ENCODE measurements around the gene ZSCAN2. TPM values are rescaled to one million over a fixed set of nuclear protein-coding genes. Genes with fewer than 3 reads are reported as not detected.

ZSCAN2 gene
- total RNA-seq, 4 donors from 2014 or later = 0.45 to 9.5 (median 2.6) TPM

DNA sequence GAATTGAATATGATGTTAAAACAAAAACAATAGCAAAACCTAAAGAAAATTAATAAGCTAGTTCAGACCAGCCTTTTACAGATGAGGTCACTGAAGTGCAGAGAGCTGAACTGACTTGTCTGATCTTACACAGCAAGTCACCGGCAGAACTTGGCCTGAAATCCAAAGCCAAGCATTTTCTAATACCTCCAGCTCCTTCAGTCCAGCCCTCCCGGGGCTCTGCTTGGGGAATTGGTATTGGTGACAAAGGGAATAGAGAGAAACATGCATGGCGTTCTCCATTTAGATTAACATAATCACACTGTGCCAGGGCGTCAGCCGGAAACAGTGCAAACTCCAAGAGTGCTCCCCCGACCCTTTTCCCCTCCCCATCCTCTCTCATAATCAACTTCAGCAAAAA, 14.1 kb upstream of the ZSCAN2 start:
- Histone ChIP-seq H3K27me3 (no peaks in the 10 kb centered on the region), H3K9me3 (no peaks in the 10 kb centered on the region), H3K4me3 (no peak overlapping the region), H3K36me3 (no peaks in the 10 kb centered on the region), H3K27ac (peak overlapping the region in 1 of 4 donors; percentile 40), H3K4me1 (peaks cover 4 to 25% (median 9%) of the 10 kb centered on the region in 3 donors)
- TF ChIP-seq, protein P1, sequence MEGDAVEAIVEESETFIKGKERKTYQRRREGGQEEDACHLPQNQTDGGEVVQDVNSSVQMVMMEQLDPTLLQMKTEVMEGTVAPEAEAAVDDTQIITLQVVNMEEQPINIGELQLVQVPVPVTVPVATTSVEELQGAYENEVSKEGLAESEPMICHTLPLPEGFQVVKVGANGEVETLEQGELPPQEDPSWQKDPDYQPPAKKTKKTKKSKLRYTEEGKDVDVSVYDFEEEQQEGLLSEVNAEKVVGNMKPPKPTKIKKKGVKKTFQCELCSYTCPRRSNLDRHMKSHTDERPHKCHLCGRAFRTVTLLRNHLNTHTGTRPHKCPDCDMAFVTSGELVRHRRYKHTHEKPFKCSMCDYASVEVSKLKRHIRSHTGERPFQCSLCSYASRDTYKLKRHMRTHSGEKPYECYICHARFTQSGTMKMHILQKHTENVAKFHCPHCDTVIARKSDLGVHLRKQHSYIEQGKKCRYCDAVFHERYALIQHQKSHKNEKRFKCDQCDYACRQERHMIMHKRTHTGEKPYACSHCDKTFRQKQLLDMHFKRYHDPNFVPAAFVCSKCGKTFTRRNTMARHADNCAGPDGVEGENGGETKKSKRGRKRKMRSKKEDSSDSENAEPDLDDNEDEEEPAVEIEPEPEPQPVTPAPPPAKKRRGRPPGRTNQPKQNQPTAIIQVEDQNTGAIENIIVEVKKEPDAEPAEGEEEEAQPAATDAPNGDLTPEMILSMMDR (IDR thresholded peaks at IDR 0.05) = no peak
- TF ChIP-seq POLR2A (IDR thresholded peaks at IDR 0.05) = no peak
- WGBS, 2 donors = 34 to 38% methylated on average over 6 of the region's 6 CpGs
- intact Hi-C loops (cut with DNase I) = no loop called here
- DNase-seq = no peak

DNA sequence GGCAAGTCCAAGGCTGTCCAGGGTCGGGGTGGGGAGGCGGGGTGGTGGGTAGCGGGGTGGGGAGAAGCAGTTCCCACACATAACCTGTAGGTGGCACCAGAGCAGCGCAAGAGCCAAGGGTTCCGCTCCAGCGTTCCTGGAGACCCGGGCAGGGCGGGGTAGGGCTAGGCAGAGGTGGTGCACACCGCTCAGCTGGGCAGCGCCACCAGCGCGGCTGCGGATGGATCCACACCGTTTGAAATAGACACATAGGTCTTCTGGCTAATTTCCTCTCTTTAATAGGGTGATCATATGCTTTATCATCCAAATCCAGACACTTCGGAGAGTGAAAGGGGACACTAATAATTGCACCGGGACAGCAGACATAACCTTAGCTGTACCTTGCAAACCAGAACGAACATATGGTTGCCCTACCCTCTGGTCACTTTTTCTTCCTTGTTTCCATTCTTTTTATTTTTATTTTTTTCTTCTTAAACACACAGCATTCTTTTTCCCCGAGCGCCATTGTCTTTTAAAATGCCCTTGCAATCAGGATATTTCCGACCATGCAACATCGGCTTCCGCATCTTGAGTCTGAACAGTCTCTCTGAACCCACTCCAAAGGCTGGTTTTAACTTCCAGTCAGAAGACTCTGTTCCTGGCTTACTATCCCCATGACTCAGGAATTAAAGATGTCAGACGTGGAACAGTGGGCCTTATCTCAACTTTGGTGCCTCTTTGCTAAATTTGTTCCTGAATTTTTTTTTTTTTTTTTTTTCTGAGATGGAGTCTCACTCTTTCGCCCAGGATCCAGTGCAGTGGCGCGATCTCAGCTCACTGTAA, 12.5 kb upstream of the ZSCAN2 start:
- 35 to 45% methylated on average over 15 to 18 of the region's 26 CpGs for WGBS, 2 donors
- Histone ChIP-seq H3K36me3 (no peaks in the 10 kb centered on the region), H3K27ac (no peak overlapping the region), H3K9me3 (no peaks in the 10 kb centered on the region), H3K27me3 (no peaks in the 10 kb centered on the region), H3K4me3 (peak overlapping the region in 3 of 4 donors; percentile 16 to 53 (median 26)), H3K4me1 (peaks cover 4 to 25% (median 9%) of the 10 kb centered on the region in 3 donors)
- TF ChIP-seq POLR2A (IDR thresholded peaks at IDR 0.05) = no peak
- TF ChIP-seq, protein P1 (IDR thresholded peaks at IDR 0.05) = peak; percentile 52 to 97 (median 64)
- intact Hi-C loops (cut with DNase I) = no loop called here
- DNase-seq = peak; percentile 30

DNA sequence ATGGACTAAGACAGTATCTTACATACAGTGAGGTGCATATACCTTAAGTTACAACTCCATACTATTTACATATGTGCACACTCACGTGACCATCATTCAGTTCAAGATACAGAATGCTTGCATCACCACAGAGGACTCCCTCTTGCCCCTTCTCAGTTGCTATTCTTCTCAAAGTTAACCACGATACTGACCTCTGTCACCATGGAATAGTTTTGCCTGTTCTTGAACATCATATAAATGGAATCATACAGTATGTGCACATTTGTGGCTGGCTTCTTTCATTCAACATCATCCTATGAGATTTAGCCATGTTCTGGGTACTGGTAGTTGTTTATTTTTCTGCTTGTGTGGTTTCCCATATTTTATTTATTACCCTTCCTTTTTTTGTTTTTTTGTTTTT, 10.4 kb upstream of the ZSCAN2 start:
- no peak for TF ChIP-seq POLR2A (IDR thresholded peaks at IDR 0.05)
- TF ChIP-seq, protein P1 (IDR thresholded peaks at IDR 0.05) = no peak
- 75 to 81% methylated on average over 2 of the region's 2 CpGs for WGBS, 2 donors
- intact Hi-C loops (cut with DNase I) = no loop called here

DNA sequence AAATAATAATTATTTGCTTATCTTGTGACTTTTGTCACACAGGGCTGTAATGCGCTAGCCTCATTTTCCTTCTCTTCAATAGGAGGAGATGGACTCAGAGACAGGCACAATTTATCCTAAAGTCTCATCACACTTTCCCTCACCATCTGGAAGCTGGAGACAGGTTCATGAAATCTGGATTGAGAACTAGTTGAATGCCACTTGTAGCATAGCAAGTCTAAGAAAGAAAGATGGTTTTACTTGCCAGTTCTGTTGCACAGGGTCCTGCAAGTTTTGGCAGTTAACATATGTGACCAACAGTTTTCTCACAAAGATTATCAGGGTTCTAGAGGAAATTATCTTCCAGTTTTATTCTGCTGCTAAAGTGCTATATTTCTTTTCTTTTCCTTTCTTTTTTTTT, 9.0 kb upstream of the ZSCAN2 start:
- DNase-seq = no peak
- Histone ChIP-seq H3K4me3 (no peak overlapping the region), H3K36me3 (no peaks in the 10 kb centered on the region), H3K9me3 (no peaks in the 10 kb centered on the region), H3K27ac (no peak overlapping the region), H3K4me1 (peaks cover 4 to 17% (median 9%) of the 10 kb centered on the region in 3 donors), H3K27me3 (no peaks in the 10 kb centered on the region)
- intact Hi-C loops (cut with DNase I) = no loop called here
- 93 to 94% methylated on average over 1 of the region's 1 CpG for WGBS, 2 donors
- TF ChIP-seq, protein P1 (IDR thresholded peaks at IDR 0.05) = no peak
- TF ChIP-seq POLR2A (IDR thresholded peaks at IDR 0.05) = no peak

More for the DNA sequence above, 10.4 kb upstream of the ZSCAN2 start:
- no peaks in the 10 kb centered on the region for H3K9me3 ChIP-seq
- DNase-seq = no peak
- no peak overlapping the region for H3K27ac ChIP-seq
- H3K4me3 ChIP-seq = no peak overlapping the region
- H3K27me3 ChIP-seq = no peaks in the 10 kb centered on the region
- H3K36me3 ChIP-seq = no peaks in the 10 kb centered on the region
- H3K4me1 ChIP-seq = peaks cover 4 to 25% (median 9%) of the 10 kb centered on the region in 3 donors

DNA sequence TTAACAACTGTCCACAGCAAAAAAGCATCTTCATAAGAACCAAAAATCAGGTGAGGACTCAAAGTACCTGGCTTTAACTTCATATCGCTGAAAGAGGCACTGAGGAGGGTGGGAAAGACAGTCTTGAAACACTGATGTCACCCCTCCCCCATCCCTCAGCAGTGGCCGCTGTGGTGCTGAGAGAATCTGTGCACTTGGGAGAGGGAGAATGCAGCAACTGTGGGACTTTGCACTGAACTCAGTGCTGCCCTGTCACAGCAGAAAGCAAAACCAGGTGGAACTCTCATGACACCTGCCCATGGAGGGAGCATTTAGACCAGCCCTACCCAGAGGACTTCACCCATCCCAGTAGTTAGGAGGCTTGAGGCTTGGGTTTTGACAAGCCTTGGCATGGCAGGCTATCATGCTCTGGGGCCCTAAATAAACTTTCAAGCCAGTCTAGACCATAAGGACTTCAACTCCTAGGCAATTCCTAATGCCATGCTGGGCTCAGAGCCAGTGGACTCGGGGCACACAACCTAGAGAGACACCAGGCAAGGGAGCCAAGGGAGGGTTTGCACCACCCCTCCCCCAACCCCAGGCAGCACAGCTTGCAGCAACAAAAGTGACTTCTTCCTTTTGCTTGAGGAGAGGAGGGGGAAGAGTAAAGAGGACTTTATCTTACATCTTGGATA, 6.1 kb upstream of the ZSCAN2 start:
- H3K36me3 ChIP-seq = no peaks in the 10 kb centered on the region
- H3K27ac ChIP-seq = no peak overlapping the region
- intact Hi-C loops (cut with DNase I) = no loop called here
- 64 to 84% methylated on average over 2 to 3 of the region's 3 CpGs for WGBS, 2 donors
- TF ChIP-seq, protein P1 (IDR thresholded peaks at IDR 0.05) = no peak
- TF ChIP-seq POLR2A (IDR thresholded peaks at IDR 0.05) = no peak
- DNase-seq = no peak
- no peaks in the 10 kb centered on the region for H3K27me3 ChIP-seq
- H3K4me3 ChIP-seq = no peak overlapping the region
- H3K9me3 ChIP-seq = no peaks in the 10 kb centered on the region
- H3K4me1 ChIP-seq = peaks cover 0 to 13% (median 2%) of the 10 kb centered on the region in 3 donors
